HepG2 (cell line): ENCODE results near the gene TENT5A. TPM values are rescaled to one million over a fixed set of nuclear protein-coding genes. Genes with fewer than 3 reads are reported as not detected.

Experiments
- BCL6 ChIP-seq: IDR thresholded peaks from 2 replicates; pipeline ENCODE4 v1.6.1; 2016; ENCODE audit warnings: missing genetic modification reagents, missing compliant biosample characterization
- CENPX ChIP-seq: sonication (generic); formaldehyde crosslinking; IDR thresholded peaks from 2 replicates; pipeline ENCODE4 v1.9.0; 2021; ENCODE audit warnings: mild to moderate bottlenecking, missing genetic modification reagents, moderate library complexity
- E2F5 ChIP-seq: sonication (generic); formaldehyde crosslinking; conservative IDR thresholded peaks from 2 replicates; pipeline ENCODE4 v1.4.0; 2020; ENCODE audit warnings: missing genetic modification reagents
- GATAD2A ChIP-seq: IDR thresholded peaks from 2 replicates; pipeline ENCODE4 v1.6.1; 2016
- NR2C2 ChIP-seq: sonication (generic); formaldehyde crosslinking; IDR thresholded peaks from 2 replicates; pipeline ENCODE4 v1.4.0; 2020; ENCODE audit warnings: missing genetic modification reagents, mild to moderate bottlenecking, moderate library complexity, borderline replicate concordance
- PHF21A ChIP-seq: sonication (generic); formaldehyde crosslinking; IDR thresholded peaks from 2 replicates; pipeline ENCODE4 v1.5.0; 2020; ENCODE audit warnings: mild to moderate bottlenecking, missing genetic modification reagents
- REXO4 ChIP-seq: sonication (generic); formaldehyde crosslinking; IDR thresholded peaks from 2 replicates; pipeline ENCODE4 v1.8.0; 2022; ENCODE audit warnings: missing genetic modification reagents, mild to moderate bottlenecking, borderline replicate concordance
- SOX13 ChIP-seq, 3 experiments: fragments of 450-650 bp in 1 of 3; sonication (generic) in 1 of 3; formaldehyde crosslinking in 1 of 3; IDR thresholded peaks in 2 of 3; conservative IDR thresholded peaks in 1 of 3; 2 replicates each; pipeline versions ENCODE4 v1.5.0 to v1.6.1; 2016 to 2020; ENCODE audit warnings: antibody characterized with exemption in 1 of 3, mild to moderate bottlenecking in 1 of 3, missing compliant biosample characterization in 1 of 3, missing genetic modification reagents in 1 of 3, moderate library complexity in 1 of 3
- SSRP1 ChIP-seq: IDR thresholded peaks from 2 replicates; pipeline ENCODE4 v1.6.1; 2016; ENCODE audit warnings: control low read depth
- ZC3H4 ChIP-seq: sonication (generic); formaldehyde crosslinking; IDR thresholded peaks from 2 replicates; pipeline ENCODE4 v1.4.0; 2020; ENCODE audit warnings: missing genetic modification reagents, borderline replicate concordance
- ZNF891 ChIP-seq: sonication (generic); formaldehyde crosslinking; IDR thresholded peaks from 2 replicates; pipeline ENCODE4 v1.5.0; 2020; ENCODE audit warnings: mild to moderate bottlenecking, missing genetic modification reagents
- polyA plus RNA-seq, 8 experiments: library from polyadenylated mRNA; depleted of rRNA in 3 of 8; stranded (reverse) in 7 of 8; unstranded in 1 of 8; fragments of >200 nt; fragmentation: Illumina TruSeq in 4 of 8; extraction: Trizol in 4 of 8; gene quantifications; 2 replicates each; pipeline versions ENCODE4 v1.2.1 to v1.2.3, GENCODE V29; 2011 to 2016; ENCODE audit warnings: low read depth in 4 of 8, missing spikeins in 1 of 8, mixed read lengths in 1 of 8; ENCODE audit not compliant: insufficient read depth in 1 of 8
- total RNA-seq, 5 experiments: library from RNA; depleted of rRNA; stranded (reverse); fragments of >200 nt; fragmentation: Illumina TruSeq; extraction: Trizol; gene quantifications; 2 replicates each; pipeline ENCODE4 v1.2.3, GENCODE V29; 2016; ENCODE audit warnings: low read depth in 1 of 5
- TF ChIP-seq, protein P1 (sequence below): sonication (generic); formaldehyde crosslinking; IDR thresholded peaks from 2 replicates; pipeline ENCODE4 v1.9.0; 2021; ENCODE audit warnings: missing genetic modification reagents, borderline replicate concordance
- TF ChIP-seq, protein P2 (sequence below): sonication (generic); formaldehyde crosslinking; IDR thresholded peaks from 2 replicates; pipeline ENCODE4 v1.5.1; 2020; ENCODE audit warnings: mild to moderate bottlenecking, missing genetic modification reagents, borderline replicate concordance

The TENT5A gene
- total and polyA plus RNA-seq, 2 of the 13 experiments (the other 11 are each of a cell fraction or from before 2014, with no cell fraction given): 8.0 to 13.8 TPM

DNA sequence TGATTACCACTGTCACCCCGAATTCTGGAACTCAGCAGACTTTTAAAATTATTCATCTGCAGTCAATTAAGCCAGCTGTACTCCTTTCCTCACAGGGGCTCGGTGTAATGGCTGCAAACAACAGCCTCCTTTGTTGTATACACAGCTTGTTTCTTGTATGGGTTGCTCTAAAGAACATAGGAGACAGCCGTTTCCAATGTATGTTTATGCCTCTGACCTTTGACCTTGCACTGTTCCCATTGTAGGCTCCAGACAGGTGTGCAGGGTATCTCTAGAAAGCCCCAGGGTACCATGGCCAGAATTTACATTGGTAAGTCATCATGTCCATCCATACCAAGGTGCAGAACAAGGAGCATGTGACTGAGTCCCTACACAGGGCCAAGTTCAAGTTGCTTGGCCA is 11.5 kb upstream of the TENT5A start (continued):
- TF ChIP-seq SSRP1 (CRISPR knock-in tag) (no peak), SOX13 (IDR thresholded peaks at IDR 0.05) (no peak), SOX13 (CRISPR knock-in tag; conservative IDR thresholded peaks at IDR 0.05 in 1 of 2, IDR thresholded peaks at IDR 0.05 in 1 of 2) (peak in 1 of 2 experiments; percentile 39; a peak in 1 of 4 replicates), ZNF891 (CRISPR knock-in tag) (no peak), BCL6 (CRISPR knock-in tag) (0 out of 2 replicates have a peak, but pooled peaks have one; percentile 29), CENPX (CRISPR knock-in tag) (no peak), PHF21A (CRISPR knock-in tag) (no peak), ZC3H4 (CRISPR knock-in tag) (no peak), REXO4 (CRISPR knock-in tag) (no peak), E2F5 (CRISPR knock-in tag) (no peak), NR2C2 (CRISPR knock-in tag) (peak; percentile 37; the same call in 1 of the 2 replicates), GATAD2A (0 out of 2 replicates have a peak, but pooled peaks have one; percentile 16)
- TF ChIP-seq, protein P1, sequence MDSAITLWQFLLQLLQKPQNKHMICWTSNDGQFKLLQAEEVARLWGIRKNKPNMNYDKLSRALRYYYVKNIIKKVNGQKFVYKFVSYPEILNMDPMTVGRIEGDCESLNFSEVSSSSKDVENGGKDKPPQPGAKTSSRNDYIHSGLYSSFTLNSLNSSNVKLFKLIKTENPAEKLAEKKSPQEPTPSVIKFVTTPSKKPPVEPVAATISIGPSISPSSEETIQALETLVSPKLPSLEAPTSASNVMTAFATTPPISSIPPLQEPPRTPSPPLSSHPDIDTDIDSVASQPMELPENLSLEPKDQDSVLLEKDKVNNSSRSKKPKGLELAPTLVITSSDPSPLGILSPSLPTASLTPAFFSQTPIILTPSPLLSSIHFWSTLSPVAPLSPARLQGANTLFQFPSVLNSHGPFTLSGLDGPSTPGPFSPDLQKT (CRISPR knock-in tag): no peak
- TF ChIP-seq, protein P2, sequence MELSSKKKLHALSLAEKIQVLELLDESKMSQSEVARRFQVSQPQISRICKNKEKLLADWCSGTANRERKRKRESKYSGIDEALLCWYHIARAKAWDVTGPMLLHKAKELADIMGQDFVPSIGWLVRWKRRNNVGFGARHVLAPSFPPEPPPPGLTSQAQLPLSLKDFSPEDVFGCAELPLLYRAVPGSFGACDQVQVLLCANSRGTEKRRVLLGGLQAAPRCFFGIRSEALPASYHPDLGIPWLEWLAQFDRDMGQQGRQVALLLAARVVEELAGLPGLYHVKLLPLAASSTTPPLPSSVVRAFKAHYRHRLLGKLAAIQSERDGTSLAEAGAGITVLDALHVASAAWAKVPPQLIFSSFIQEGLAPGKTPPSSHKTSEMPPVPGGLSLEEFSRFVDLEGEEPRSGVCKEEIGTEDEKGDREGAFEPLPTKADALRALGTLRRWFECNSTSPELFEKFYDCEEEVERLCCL (CRISPR knock-in tag): no peak
